H9 (cell line): ENCODE data around the gene TEAD1. TPM values are rescaled to one million over a fixed set of nuclear protein-coding genes. Genes with fewer than 3 reads are reported as not detected.

Experiments used
- DNase-seq: peaks from one replicate; pipeline ENCODE4 v3.0.0-alpha.2; 2017
- H2AFZ ChIP-seq: one replicate; pipeline ENCODE4 v1.6.1; 2013; ENCODE audit warnings: mild to moderate bottlenecking, low read length, control low read depth, moderate library complexity
- H2AK5ac ChIP-seq: 2 replicates; pipeline ENCODE4 v1.6.1; 2013; ENCODE audit warnings: low read length, control low read depth, mixed read lengths; ENCODE audit not compliant: insufficient read length
- H2BK120ac ChIP-seq: one replicate; pipeline ENCODE4 v1.6.1; 2013; ENCODE audit warnings: low read depth, mild to moderate bottlenecking, low read length, control low read depth, inconsistent platforms; ENCODE audit not compliant: poor library complexity, severe bottlenecking
- H2BK12ac ChIP-seq: 2 replicates; pipeline ENCODE4 v1.6.1; 2013; ENCODE audit warnings: low read length, control low read depth, mixed read lengths, low read depth; ENCODE audit not compliant: insufficient read length
- H2BK15ac ChIP-seq: 2 replicates; pipeline ENCODE4 v1.6.1; 2013; ENCODE audit warnings: low read depth, low read length, control low read depth
- H2BK20ac ChIP-seq: one replicate; pipeline ENCODE4 v1.6.1; 2013; ENCODE audit warnings: low read depth, mild to moderate bottlenecking, low read length, control low read depth, inconsistent platforms; ENCODE audit not compliant: poor library complexity, severe bottlenecking
- H2BK5ac ChIP-seq: 2 replicates; pipeline ENCODE4 v1.6.1; 2013; ENCODE audit warnings: low read length, control low read depth, mixed read lengths; ENCODE audit not compliant: insufficient read length
- H3K14ac ChIP-seq: 2 replicates; pipeline ENCODE4 v1.6.1; 2013; ENCODE audit warnings: low read length, control low read depth; ENCODE audit not compliant: insufficient read depth
- H3K18ac ChIP-seq: 2 replicates; pipeline ENCODE4 v1.6.1; 2013; ENCODE audit warnings: low read depth, mild to moderate bottlenecking, mixed read lengths, low read length, control low read depth; ENCODE audit not compliant: insufficient read length
- H3K23ac ChIP-seq: 2 replicates; pipeline ENCODE4 v1.6.1; 2013; ENCODE audit warnings: low read length, control low read depth, mixed read lengths, low read depth; ENCODE audit not compliant: insufficient read length
- H3K23me2 ChIP-seq: 2 replicates; pipeline ENCODE4 v1.6.1; 2013; ENCODE audit warnings: low read depth, mild to moderate bottlenecking, mixed read lengths, low read length, control low read depth; ENCODE audit not compliant: insufficient read length, poor library complexity, severe bottlenecking
- H3K27ac ChIP-seq: 2 replicates; pipeline ENCODE4 v1.5.1; 2013; ENCODE audit warnings: low read length, control low read depth, mixed read lengths, low read depth; ENCODE audit not compliant: insufficient read length
- H3K27me3 ChIP-seq: 2 replicates; pipeline ENCODE4 v1.6.1; 2013; ENCODE audit warnings: low read length, control low read depth, inconsistent platforms; ENCODE audit not compliant: insufficient read depth
- H3K4ac ChIP-seq: 2 replicates; pipeline ENCODE4 v1.6.1; 2013; ENCODE audit warnings: low read depth, mild to moderate bottlenecking, control low read depth, inconsistent platforms, low read length, moderate library complexity
- H3K4me1 ChIP-seq: 2 replicates; pipeline ENCODE4 v1.6.1; 2013; ENCODE audit warnings: low read length, control low read depth, inconsistent platforms; ENCODE audit not compliant: insufficient read depth
- H3K4me2 ChIP-seq: 2 replicates; pipeline ENCODE4 v1.6.1; 2013; ENCODE audit warnings: low read length, control low read depth, mixed read lengths; ENCODE audit not compliant: insufficient read length, insufficient read depth
- H3K56ac ChIP-seq: 2 replicates; pipeline ENCODE4 v1.6.1; 2013; ENCODE audit warnings: low read depth, mild to moderate bottlenecking, mixed read lengths, low read length, control low read depth; ENCODE audit not compliant: insufficient read length
- H3K79me1 ChIP-seq: 2 replicates; pipeline ENCODE4 v1.6.1; 2013; ENCODE audit warnings: low read depth, mild to moderate bottlenecking, moderate library complexity, low read length, control low read depth, inconsistent platforms; ENCODE audit not compliant: insufficient read depth, poor library complexity, severe bottlenecking
- H3K79me2 ChIP-seq: 2 replicates; pipeline ENCODE4 v1.6.1; 2013; ENCODE audit warnings: low read length, control low read depth, inconsistent platforms; ENCODE audit not compliant: insufficient read depth
- H3K9ac ChIP-seq: 2 replicates; pipeline ENCODE4 v1.6.1; 2013; ENCODE audit warnings: low read length, control low read depth, mixed read lengths; ENCODE audit not compliant: insufficient read length; ENCODE audit errors: extremely low read depth
- H3K9me3 ChIP-seq: one replicate; pipeline ENCODE4 v1.6.1; 2013; ENCODE audit warnings: low read depth, low read length, inconsistent platforms; ENCODE audit not compliant: control insufficient read depth
- H3T11ph ChIP-seq: one replicate; pipeline ENCODE4 v1.6.1; 2013; ENCODE audit warnings: mild to moderate bottlenecking, low read length, control low read depth, inconsistent platforms
- H4K20me1 ChIP-seq: one replicate; pipeline ENCODE4 v1.6.1; 2013; ENCODE audit not compliant: control insufficient read depth, insufficient read length, insufficient read depth
- H4K5ac ChIP-seq: 2 replicates; pipeline ENCODE4 v1.6.1; 2013; ENCODE audit warnings: low read depth, mild to moderate bottlenecking, mixed read lengths, low read length, control low read depth; ENCODE audit not compliant: insufficient read length
- H4K8ac ChIP-seq: replicated peaks from 2 replicates; pipeline ENCODE4 v1.6.1; 2013; ENCODE audit warnings: low read length, control low read depth, mixed read lengths, low read depth; ENCODE audit not compliant: insufficient read length
- H4K91ac ChIP-seq: 2 replicates; pipeline ENCODE4 v1.6.1; 2013; ENCODE audit warnings: low read depth, mild to moderate bottlenecking, moderate library complexity, mixed read lengths, low read length, control low read depth; ENCODE audit not compliant: insufficient read length
- H3K27ac Mint-ChIP-seq, 3 experiments: 2 replicates in 2 of 3; 3 replicates in 1 of 3; pipeline ENCODE4 v1.8.0; 2020 to 2021; ENCODE audit warnings: mixed read lengths in 3 of 3, mild to moderate bottlenecking in 1 of 3, moderate library complexity in 1 of 3
- H3K27me3 Mint-ChIP-seq: 2 replicates; pipeline ENCODE4 v1.8.0; 2021; ENCODE audit warnings: low read depth, mild to moderate bottlenecking, moderate library complexity, mixed read lengths
- H3K36me3 Mint-ChIP-seq, 3 experiments: 2 replicates in 2 of 3; 3 replicates in 1 of 3; pipeline ENCODE4 v1.8.0; 2020 to 2021; ENCODE audit warnings: low read depth in 3 of 3, mixed read lengths in 3 of 3; ENCODE audit not compliant: insufficient read depth in 1 of 3
- H3K4me1 Mint-ChIP-seq, 2 experiments: 2 replicates each; pipeline ENCODE4 v1.8.0; 2020; ENCODE audit warnings: mixed read lengths in 2 of 2
- H3K4me3 Mint-ChIP-seq, 2 experiments: 2 replicates in 1 of 2; 3 replicates in 1 of 2; pipeline ENCODE4 v1.8.0; 2020 to 2021; ENCODE audit warnings: mild to moderate bottlenecking in 2 of 2, mixed read lengths in 2 of 2, moderate library complexity in 1 of 2
- H3K9me3 Mint-ChIP-seq, 2 experiments: 2 replicates in 1 of 2; 3 replicates in 1 of 2; pipeline ENCODE4 v1.8.0; 2020; ENCODE audit warnings: mild to moderate bottlenecking in 2 of 2, mixed read lengths in 2 of 2, moderate library complexity in 1 of 2
- CTCF ChIP-seq: fragments of 200-600 bp; sonication (generic); conservative IDR thresholded peaks from 3 replicates; pipeline ENCODE4 v1.8.0; 2021; ENCODE audit warnings: antibody characterized with exemption, mild to moderate bottlenecking
- WGBS: extraction: QIAGEN DNeasy Blood & Tissue Kit; methylation state at CpG from one replicate; pipeline ENCODE4 v1.1.7; 2013; ENCODE audit warnings: missing lambda C conversion rate, low lambda C conversion rate, mixed read lengths; ENCODE audit not compliant: insufficient read length; ENCODE audit errors: extremely low coverage; 5-methylcytosine and 5-hydroxymethylcytosine counted together
- total RNA-seq: library from RNA; stranded (reverse); gene quantifications from 2 replicates; pipeline ENCODE4 v1.2.1, GENCODE V29; 2021

Gene TEAD1
- total RNA-seq, 1 experiment from 2014 or later = 75.1 TPM

DNA sequence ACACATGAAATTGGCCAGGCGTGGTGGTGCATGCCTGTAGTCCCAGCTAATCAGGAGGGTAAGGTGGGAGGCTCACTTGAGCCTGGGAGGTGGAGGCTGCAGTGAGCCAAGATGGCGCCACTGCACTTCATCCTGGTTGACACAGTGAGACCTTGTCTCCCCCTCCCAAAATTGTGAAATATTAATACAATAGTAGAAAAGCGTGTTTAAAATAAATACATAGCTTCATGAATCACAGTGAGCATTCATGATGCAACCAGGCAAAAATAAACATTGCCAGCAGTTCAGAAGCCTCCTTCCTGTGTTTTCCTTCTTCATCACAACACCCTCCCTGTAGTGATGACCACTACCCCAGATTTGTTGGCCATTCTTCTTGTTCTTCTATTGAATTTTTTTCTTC is 4.3 kb upstream of the TEAD1 start:
- Mint-ChIP-seq H3K4me3 (no peak overlapping the region), H3K9me3 (peaks cover 0 to 4% of the 10 kb centered on the region in 2 experiments; a peak in 2 of 5 replicates), H3K4me1 (peaks cover 5 to 11% of the 10 kb centered on the region in 2 experiments), H3K36me3 (peaks cover 0 to 5% (median 0%) of the 10 kb centered on the region in 3 experiments; a peak in 2 of 7 replicates), H3K27ac (no peak overlapping the region), H3K27me3 (peaks cover 26% of the 10 kb centered on the region)
- no peak for TF ChIP-seq CTCF
- no peak overlapping the region for H2AK5ac ChIP-seq
- no peak for DNase-seq
- H3K23me2 ChIP-seq = no peaks in the 10 kb centered on the region
- no peaks in the 10 kb centered on the region; the same call in 1 of the 2 replicates for H3K27me3 ChIP-seq
- H2BK120ac ChIP-seq = no peak overlapping the region
- no peak overlapping the region for H2BK15ac ChIP-seq
- no peak overlapping the region for H3K56ac ChIP-seq
- H3K9ac ChIP-seq = no peak overlapping the region
- H3K14ac ChIP-seq = no peak overlapping the region
- H3T11ph ChIP-seq = no peak overlapping the region
- no peak overlapping the region for H3K27ac ChIP-seq
- no peak overlapping the region for H2BK20ac ChIP-seq
- WGBS = no CpG with 5 or more reads among the region's 3 CpGs
- H4K20me1 ChIP-seq = no peaks in the 10 kb centered on the region
- H4K5ac ChIP-seq = no peak overlapping the region
- H3K79me1 ChIP-seq = no peaks in the 10 kb centered on the region
- no peak overlapping the region for H3K18ac ChIP-seq
- no peak overlapping the region for H3K4ac ChIP-seq
- H2BK5ac ChIP-seq = no peak overlapping the region
- H3K4me2 ChIP-seq = no peak overlapping the region
- no peaks in the 10 kb centered on the region for H3K9me3 ChIP-seq
- peaks cover 2% of the 10 kb centered on the region; the same call in 1 of the 2 replicates for H3K79me2 ChIP-seq
- no peaks in the 10 kb centered on the region for H3K4me1 ChIP-seq
- H4K91ac ChIP-seq = no peak overlapping the region
- H2AFZ ChIP-seq = no peak overlapping the region
- no peak overlapping the region for H2BK12ac ChIP-seq
- H4K8ac ChIP-seq = no peak overlapping the region
- H3K23ac ChIP-seq = no peak overlapping the region
